ENCODE data around the gene PALB2. TPM values are rescaled to one million over a fixed set of nuclear protein-coding genes. Genes with fewer than 3 reads are reported as not detected.

PALB2 gene
- total and polyA plus RNA-seq, 2 of the 13 experiments (the other 11 are each of a cell fraction or from before 2014, with no cell fraction given): 12.1 to 40.9 TPM

DNA sequence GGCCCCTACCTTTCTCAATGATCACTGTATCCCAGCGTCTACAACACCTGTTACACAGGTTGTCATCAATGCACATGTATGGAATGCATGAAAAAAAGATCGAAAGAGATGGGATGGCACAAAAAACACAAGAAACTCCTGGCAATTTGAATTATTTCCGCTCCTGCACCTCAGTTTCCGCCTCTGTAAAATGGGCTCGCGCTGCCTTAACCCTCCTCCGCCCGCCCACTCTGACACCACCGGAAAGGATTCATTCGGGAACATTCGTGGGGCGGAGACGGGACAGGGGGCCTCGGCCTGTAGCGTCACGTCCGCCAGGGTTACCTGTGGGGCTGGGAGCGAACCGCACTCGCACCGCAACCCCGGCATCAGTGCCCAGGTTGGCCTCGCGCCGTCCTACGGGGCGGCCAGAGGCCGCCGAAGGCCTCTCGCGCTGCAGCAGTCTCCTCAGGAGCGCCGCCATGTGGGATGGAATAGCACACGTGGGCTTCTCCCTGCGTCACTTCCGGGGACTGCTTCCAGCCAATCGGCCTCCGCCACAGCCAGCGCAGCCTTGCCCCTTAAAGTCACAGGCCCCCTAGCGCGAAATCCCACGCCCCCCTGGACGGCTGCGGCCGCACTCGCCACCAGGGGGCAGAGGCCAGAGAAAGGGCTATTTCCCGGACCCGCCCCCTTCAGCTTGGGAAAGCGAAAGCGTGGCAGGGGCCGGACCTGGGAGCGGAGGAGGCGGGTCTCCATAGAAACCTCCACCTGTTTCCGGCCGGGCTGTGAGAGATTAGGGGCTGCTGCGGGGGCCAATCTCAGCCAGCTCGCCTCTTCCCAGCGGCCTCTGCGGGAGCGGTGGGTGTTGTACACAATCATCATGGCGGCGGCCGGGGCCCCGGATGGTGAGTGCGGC lies 84.0 kb downstream of the PALB2 start, which contains the start of the genes EARS2 and UBFD1 (continued):
- TF ChIP-seq ZNF441 (CRISPR knock-in tag; IDR thresholded peaks at IDR 0.05; ENCODE audit: borderline replicate concordance) (peak; percentile 90), ZNF17 (CRISPR knock-in tag; IDR thresholded peaks at IDR 0.05) (no peak), NBN (conservative IDR thresholded peaks at IDR 0.05) (no peak), ZNF329 (CRISPR knock-in tag; IDR thresholded peaks at IDR 0.05; ENCODE audit: low read depth) (no peak), ZNF781 (CRISPR knock-in tag; IDR thresholded peaks at IDR 0.05; ENCODE audit: borderline replicate concordance, not compliant biosample characterization) (peak; percentile 96), ZNF337 (CRISPR knock-in tag; IDR thresholded peaks at IDR 0.05; ENCODE audit: borderline replicate concordance, low read depth) (peak; percentile 77; the same call in 1 of the 2 replicates), ZMYM3 (CRISPR knock-in tag; IDR thresholded peaks at IDR 0.05) (peak; percentile 100), TAF1 (CRISPR knock-in tag; IDR thresholded peaks at IDR 0.05) (peak; percentile 89), KDM6A (CRISPR knock-in tag; IDR thresholded peaks at IDR 0.05; ENCODE audit: low read depth) (0 out of 2 replicates have a peak, but pooled peaks have one; percentile 33), ARHGAP35 (CRISPR knock-in tag; IDR thresholded peaks at IDR 0.05; ENCODE audit: borderline replicate concordance) (peak; percentile 83; the same call in 1 of the 2 replicates), KDM4B (CRISPR knock-in tag; IDR thresholded peaks at IDR 0.05) (no peak; the same call in none of the 2 replicates), ISL2 (CRISPR knock-in tag; IDR thresholded peaks at IDR 0.05) (peak; percentile 88), PAWR (CRISPR knock-in tag; IDR thresholded peaks at IDR 0.05; ENCODE audit: borderline replicate concordance) (peak; percentile 86; the same call in 1 of the 2 replicates), RBFOX2 (IDR thresholded peaks at IDR 0.05; ENCODE audit: low read depth, low read length) (peak; percentile 98), SAFB2 (CRISPR knock-in tag; IDR thresholded peaks at IDR 0.05; ENCODE audit: borderline replicate concordance, low read depth) (peak; percentile 52; the same call in 1 of the 2 replicates), ZBTB7A (CRISPR knock-in tag; IDR thresholded peaks at IDR 0.05) (peak; percentile 19; the same call in 1 of the 2 replicates), ZNF850 (CRISPR knock-in tag; conservative IDR thresholded peaks at IDR 0.05) (0 out of 2 replicates have a peak, but pooled peaks have one; percentile 76), RBM39 (IDR thresholded peaks at IDR 0.05; ENCODE audit: low read depth, low read length, poor library complexity, severe bottlenecking) (peak; percentile 94)
- TF ChIP-seq, protein P1, sequence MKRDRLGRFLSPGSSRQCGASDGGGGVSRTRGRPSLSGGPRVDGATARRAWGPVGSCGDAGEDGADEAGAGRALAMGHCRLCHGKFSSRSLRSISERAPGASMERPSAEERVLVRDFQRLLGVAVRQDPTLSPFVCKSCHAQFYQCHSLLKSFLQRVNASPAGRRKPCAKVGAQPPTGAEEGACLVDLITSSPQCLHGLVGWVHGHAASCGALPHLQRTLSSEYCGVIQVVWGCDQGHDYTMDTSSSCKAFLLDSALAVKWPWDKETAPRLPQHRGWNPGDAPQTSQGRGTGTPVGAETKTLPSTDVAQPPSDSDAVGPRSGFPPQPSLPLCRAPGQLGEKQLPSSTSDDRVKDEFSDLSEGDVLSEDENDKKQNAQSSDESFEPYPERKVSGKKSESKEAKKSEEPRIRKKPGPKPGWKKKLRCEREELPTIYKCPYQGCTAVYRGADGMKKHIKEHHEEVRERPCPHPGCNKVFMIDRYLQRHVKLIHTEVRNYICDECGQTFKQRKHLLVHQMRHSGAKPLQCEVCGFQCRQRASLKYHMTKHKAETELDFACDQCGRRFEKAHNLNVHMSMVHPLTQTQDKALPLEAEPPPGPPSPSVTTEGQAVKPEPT (CRISPR knock-in tag; IDR thresholded peaks at IDR 0.05; ENCODE audit: low read depth): peak; percentile 94; the same call in 1 of the 2 replicates
- TF ChIP-seq, protein P2, sequence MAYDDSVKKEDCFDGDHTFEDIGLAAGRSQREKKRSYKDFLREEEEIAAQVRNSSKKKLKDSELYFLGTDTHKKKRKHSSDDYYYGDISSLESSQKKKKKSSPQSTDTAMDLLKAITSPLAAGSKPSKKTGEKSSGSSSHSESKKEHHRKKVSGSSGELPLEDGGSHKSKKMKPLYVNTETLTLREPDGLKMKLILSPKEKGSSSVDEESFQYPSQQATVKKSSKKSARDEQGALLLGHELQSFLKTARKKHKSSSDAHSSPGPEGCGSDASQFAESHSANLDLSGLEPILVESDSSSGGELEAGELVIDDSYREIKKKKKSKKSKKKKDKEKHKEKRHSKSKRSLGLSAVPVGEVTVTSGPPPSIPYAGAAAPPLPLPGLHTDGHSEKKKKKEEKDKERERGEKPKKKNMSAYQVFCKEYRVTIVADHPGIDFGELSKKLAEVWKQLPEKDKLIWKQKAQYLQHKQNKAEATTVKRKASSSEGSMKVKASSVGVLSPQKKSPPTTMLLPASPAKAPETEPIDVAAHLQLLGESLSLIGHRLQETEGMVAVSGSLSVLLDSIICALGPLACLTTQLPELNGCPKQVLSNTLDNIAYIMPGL (CRISPR knock-in tag; IDR thresholded peaks at IDR 0.05; ENCODE audit: borderline replicate concordance in 1 of 2, low read depth in 1 of 2): peak; percentile 98 to 99
- TF ChIP-seq, protein P3, sequence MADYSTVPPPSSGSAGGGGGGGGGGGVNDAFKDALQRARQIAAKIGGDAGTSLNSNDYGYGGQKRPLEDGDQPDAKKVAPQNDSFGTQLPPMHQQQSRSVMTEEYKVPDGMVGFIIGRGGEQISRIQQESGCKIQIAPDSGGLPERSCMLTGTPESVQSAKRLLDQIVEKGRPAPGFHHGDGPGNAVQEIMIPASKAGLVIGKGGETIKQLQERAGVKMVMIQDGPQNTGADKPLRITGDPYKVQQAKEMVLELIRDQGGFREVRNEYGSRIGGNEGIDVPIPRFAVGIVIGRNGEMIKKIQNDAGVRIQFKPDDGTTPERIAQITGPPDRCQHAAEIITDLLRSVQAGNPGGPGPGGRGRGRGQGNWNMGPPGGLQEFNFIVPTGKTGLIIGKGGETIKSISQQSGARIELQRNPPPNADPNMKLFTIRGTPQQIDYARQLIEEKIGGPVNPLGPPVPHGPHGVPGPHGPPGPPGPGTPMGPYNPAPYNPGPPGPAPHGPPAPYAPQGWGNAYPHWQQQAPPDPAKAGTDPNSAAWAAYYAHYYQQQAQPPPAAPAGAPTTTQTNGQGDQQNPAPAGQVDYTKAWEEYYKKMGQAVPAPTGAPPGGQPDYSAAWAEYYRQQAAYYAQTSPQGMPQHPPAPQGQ (CRISPR knock-in tag; IDR thresholded peaks at IDR 0.05; ENCODE audit: borderline replicate concordance): peak; percentile 95; the same call in 1 of the 2 replicates

All from HepG2 (cell line).